Stimulated activated CD4-positive, alpha-beta T cell treated with anti-CD3 and anti-CD28 coated beads, TNF-alpha, amount 100 ng/mL, for 24 hours (primary cell): ENCODE results near the gene ADM2.
"Not testable (repeated sequence)": the region's sequence is repeated elsewhere in the genome, so short reads cannot be mapped to it uniquely, and the experiment has no call there.

Source experiments
- DNase-seq, 3 experiments: peaks; one replicate each; pipeline ENCODE4 v3.0.0-alpha.2; 2020; ENCODE audit warnings: low read depth in 3 of 3

Gene ADM2, protein sequence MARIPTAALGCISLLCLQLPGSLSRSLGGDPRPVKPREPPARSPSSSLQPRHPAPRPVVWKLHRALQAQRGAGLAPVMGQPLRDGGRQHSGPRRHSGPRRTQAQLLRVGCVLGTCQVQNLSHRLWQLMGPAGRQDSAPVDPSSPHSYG

DNA sequence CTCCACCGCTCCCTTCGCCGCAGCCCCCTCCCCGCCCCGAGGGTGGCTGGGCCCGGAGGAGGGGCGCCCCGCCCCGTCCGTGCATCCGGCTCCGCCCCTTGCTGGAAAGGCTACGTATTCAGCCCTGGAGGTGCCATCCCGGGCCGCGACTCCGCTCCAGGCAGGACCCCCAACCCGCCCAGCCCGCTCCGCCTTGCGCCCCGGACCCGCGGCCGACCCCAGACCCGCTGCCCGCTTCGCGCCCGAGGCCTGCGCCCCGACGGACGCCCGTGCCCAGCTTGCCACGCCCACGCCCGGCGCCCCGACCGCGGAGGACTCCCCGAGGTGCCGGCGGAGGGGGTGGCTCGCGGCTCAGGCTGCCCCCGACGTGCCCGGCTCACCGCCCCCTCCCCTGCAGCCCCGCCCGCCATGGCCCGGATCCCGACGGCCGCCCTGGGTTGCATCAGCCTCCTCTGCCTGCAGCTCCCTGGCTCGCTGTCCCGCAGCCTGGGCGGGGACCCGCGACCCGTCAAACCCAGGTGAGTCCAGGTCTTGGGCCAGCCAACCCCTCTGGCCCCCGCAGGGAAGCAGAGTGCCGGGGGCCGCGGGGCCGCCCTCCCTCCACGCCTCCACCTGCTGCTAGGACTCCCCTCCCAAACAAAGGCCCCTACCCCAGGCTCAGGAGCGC is at the start of gene ADM2:
ADM2 (plus strand) TSS at position 104 of the 667 bp plus-strand sequence; CDS start at position 409, 305 bp downstream.
- DNase-seq, result peak in 1 of 3 experiments; percentile 68

DNA sequence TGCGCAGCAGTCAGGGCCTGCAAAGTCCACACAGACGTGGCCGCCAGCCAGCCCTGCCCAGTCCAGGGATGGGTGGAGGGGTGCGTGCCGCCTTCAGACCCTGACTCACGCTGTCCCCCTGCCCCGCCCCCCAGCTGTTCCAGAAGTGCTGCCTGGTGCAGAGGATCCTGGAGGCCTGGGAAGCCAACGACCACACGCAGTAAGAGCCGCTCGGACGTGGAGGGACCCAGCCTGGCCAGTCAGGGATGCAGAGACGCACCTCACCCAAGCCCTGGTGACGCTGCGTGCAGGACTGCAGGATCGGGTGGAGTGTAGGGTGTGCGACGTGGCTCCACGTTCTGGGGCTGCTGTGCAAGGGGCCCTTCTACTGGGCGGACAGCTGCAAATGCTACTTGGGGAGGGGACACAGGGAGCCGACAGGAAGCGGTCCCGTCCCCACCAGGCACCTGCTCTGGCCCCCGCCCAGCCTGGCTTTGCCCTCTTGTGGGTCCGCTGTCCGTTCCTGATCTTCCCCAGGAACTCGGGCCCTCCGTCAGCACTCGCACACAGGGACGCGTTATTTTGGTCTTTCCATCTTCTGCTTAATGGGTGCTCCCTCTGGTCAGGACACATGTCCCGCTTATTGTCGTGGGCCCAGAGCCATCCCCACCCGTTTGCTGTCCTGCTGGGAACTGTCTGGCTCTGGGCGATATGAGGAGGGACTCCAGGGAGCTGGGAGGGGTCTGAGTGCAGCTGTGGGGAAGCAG is 49.0 kb upstream of the ADM2 start:
- no peak for DNase-seq

DNA sequence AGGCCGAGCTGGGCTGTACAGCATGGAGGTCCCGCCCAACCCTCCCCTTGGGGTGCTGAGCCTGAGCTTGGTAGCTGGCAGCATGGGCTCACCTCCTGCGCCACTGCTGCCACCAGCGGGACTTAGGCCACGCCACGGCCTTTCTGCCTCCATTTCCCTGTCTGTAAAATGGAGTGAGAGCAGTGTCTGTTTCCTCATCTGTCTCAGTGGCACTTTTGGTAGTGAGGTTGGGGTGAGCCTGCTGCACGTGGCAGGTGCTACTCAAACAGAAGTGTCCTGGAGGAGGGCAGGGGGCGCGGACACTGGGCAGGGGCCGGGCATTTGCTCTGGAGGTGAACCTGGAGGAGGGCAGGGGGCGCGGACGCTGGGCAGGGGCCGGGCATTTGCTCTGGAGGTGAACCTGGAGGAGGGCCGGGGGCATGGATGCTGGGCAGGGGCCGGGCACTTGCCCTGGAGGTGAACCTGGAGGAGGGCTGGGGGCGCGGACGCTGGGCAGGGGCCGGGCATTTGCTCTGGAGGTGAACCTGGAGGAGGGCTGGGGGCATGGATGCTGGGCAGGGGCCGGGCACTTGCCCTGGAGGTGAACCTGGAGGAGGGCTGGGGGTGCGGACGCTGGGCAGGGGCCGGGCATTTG is 48.3 kb upstream of the ADM2 start:
- DNase-seq, result not testable (repeated sequence)

DNA sequence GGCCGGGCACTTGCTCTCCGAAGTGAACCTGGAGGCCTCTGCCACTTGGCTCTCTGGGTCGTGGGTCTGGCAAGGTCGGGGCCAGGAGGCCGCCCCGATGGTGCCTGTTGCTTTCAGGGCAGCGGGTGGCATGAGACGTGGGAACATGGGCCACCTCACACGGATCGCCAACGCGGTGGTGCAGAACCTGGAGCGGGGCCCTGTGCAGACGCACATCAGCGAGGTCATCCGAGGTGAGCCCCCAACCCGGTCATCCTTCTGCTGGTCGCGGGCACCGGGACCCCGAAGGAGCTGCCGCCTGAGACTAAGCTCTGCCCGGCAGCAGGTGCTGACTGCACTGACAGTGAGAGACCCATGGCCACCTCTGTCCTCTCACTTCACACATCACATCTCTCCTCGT is 46.5 kb upstream of the ADM2 start:
- DNase-seq, result no peak

DNA sequence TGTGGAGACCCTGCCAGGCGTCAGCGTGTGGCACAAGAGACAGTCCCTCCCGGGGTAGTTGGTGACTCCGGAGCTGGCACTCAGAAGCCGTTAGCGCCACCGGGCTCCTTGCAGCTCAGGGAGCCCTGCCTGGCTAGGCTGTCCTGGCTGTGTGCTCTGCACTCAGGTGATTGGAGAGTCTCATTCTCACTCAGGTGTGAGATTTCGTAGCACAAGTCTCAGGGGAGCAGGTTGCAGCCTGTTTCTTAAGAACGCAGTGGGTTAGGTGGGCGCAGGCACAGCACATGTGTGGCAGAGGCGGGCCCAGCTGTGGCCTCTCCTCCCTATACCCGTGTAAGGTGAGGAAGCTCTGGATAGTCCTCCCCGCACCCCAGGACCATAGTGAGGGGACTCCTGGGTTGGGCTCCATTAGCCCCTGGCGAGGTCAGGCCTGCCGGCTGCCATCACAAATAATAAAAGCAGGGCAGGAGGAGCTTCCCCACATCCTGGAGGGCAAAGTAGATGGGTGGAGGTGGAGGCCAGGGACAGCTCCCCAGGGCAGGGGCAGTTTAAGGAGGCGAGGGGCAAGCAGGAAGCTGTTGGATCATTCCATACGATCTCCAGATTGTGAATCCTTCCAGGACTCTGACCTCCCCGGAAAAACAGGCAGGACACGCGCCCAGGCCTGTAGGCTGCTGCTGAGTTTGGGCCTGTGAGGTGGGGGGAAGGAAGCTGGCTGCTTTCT is 45.9 kb upstream of the ADM2 start:
- DNase-seq, result no peak

DNA sequence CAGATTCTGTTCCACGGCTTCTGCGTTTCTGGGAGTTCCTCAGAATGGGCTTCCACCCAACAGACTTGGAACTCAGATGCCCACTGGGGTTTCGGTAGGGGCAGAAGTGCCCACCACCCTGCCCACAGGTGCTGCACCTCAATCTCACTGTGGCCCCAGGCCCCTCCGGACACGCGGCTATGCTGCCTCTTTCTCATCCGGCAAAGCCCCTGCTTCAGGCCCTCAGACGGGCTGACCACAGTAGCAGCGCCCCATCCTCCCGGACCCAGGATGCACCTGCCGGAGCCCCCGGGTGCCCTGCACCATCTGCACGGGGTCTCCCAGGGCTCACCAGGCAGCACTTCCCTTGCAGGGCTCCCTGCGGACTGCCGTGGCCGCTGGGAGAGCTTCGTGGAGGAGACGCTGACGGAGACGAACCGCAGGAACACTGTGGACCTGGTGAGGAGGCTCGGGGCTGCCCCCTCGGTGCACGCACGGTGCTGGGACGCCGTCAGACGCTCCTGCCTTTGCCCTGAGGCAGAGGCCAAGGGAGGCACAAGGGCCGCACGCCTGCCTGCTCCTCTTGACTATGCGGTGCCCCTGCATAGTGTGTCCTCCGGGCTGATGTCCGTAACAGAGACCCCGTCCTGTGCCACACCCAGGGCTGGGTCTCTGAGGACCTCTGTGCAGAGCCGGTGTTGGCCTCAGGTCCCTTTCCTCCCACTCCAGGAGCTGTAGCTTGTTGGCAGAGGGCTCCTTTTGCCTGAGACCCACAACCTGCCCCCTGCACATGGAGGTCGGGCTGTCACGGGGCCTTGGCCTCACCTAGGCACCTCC is 45.1 kb upstream of the ADM2 start:
- no peak for DNase-seq

DNA sequence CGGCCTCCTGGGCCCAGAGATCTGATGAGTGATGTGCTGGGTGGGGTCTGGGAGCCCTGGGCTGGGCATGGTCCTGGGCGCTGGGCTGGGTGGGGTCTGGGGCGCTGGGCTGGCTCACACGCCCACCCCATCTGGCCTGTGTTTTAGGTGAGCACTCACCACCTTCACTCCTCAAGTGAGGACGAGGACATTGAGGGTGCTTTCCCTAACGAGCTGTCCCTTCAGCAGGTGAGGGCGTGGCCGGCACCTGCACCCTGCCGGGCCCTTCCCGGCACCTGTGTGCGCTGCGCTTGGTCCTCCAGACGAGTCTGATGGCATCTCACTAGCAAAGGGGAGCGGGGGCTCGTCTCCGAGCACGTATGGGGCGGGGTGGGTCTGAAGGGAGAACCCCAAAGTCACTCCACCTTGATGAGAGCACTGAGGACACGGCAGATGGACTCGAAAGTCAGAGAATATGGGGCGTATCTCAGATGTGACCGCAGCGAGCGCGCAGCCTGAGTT is 44.5 kb upstream of the ADM2 start:
- no peak for DNase-seq

DNA sequence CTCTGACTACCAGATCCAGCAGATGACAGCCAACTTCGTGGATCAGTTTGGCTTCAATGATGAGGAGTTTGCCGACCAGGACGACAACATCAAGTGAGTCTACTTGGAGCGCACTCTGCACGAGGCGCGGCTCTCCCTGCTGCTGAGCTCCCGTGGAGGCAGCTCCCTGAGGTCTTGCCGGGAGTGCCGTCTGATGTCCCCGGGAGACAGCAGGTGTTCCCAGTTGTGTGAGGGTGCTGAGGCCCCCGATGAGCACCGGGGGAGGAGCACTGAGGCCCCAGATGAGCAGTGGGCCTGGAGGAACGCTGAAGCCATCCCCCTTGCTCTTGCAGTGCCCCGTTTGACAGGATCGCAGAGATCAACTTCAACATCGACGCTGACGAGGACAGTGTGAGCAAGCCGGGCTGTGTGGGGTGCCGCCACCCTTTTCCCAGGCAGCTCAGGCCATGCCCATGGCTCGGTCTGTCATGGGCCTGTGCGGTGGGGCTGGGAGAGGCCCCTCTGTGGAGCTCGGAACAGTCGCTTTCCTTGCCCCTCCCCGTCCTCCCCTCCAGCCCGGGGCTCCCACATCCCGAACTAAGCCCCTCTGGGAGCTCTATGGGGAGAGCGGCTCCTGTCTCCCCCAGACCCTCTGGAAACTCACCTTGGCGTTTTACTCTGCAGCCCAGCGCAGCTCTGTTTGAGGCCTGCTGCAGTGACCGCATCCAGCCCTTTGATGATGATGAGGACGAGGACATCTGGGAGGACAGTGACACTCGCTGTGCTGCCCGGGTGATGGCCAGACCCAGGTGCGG is 43.6 kb upstream of the ADM2 start:
- no peak for DNase-seq

DNA sequence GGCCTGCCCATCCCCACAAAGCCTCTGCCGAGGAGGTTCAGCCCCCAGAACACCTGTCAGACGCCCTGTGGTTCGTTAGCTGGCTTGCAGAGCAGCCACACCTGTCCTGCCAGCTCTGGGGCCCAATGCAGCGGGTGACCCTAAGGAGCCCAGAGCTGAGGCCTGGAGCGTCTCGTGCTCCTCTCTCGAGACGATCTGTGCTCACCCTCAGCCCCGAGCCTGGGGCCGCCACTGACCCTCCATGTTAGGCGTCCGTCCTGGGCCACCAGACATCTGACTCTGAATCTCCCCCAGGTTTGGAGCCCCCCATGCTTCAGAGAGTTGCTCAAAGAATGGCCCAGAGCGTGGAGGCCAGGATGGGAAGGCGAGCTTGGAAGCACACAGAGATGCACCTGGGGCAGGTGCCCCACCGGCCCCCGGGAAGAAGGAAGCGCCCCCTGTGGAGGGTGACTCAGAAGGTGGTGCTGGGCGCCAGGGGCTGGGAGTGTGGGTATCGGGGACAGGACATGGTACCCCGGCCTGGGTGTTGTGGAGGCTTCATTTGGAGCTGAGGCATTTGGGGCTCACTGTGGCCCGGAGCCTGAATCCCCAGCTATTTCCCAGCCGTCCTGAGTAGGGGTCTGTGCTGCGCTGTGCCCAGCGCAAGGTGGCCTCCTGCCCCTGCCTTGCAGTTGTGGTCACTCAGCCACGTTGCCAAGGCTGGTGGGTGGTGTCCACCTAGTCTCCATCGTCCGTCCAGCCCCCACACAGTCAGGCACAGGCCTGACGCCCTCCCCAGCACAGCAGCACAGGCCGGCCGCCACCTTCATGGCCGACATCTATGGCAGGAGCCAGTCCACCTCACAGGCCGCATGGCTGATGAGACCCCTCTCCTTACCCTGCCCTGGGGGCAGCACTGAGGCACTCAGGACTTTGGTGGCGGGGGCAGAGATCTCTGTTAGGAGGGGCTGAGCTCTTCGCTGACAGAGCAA is 42.8 kb upstream of the ADM2 start:
- no peak for DNase-seq

DNA sequence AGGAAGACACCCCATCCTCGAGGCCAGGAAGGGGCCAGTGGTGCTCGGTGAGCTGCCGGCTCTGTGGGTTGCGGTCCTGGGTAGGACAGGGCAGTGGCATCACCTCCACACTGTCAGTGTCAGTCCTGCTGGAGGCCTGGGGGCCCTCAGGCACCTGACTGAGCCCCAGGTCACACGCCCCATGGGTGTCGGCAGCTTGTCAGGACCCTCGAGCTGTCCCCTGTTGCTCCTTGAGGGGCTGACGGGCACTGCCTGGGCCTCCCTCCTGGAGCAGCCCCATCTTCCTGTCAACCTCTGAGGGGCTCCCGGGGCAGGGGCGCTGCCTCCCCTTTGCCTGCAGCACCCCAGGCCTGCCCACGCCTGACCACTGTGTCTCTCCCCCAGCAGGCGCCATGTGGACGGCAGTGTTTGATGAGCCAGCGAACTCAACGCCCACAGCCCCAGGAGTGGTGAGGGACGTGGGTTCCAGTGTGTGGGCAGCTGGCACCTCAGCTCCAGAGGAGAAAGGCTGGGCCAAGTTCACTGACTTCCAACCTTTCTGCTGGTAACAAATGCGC is 42.0 kb upstream of the ADM2 start:
- DNase-seq, result no peak

DNA sequence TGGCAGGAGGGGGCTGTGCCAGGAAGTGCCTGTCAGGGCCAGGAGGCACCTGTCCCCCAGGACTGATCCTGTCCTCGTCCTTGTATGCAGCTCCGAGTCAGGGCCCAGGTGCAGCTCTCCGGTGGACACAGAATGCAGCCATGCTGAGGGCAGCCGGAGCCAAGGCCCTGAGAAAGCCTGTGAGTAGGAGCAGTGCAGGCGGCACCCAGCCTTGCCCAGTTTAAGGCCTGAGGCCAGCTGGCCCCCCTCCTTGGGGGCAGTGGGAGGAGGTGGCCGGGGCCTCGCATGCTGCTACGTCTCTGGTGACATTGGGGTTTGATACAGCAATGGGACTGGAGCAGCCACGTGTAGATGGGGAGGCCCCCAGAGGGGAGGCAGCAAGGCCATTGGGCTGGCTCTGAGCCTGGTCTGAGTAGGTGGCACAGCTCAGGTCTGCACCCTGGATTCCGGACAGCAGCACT is 41.4 kb upstream of the ADM2 start:
- DNase-seq, result no peak

DNA sequence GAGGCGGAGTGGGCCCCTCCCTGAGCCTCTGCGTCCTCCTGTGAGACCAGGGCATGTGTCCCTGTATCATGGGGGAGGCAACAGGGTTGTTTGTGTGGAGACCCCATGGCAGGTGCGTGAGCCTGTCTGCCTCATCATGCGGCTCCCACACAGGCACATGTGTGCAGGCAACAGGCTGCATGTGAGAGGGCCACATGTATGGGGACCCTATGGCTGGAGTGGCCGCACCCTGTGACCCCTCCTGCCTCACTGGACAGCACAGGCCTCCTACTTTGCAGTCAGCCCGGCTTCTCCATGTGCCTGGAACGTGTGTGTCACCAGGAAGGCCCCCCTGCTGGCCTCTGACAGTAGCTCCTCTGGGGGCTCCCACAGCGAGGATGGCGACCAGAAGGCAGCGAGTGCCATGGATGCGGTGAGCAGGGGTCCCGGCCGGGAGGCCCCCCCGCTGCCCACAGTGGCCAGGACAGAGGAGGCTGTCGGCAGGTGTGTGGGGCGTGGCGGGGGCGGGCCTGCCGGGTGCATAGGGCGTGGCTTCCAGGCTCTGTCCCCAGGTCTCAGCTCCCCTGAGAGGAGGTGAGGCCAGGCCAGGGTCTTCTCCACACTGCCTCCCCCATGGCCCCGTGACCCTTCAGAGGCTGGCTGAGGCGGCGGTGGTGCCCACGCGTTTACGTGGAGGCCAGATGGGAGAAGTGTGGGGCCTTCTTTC is 40.6 kb upstream of the ADM2 start:
- DNase-seq, result no peak

DNA sequence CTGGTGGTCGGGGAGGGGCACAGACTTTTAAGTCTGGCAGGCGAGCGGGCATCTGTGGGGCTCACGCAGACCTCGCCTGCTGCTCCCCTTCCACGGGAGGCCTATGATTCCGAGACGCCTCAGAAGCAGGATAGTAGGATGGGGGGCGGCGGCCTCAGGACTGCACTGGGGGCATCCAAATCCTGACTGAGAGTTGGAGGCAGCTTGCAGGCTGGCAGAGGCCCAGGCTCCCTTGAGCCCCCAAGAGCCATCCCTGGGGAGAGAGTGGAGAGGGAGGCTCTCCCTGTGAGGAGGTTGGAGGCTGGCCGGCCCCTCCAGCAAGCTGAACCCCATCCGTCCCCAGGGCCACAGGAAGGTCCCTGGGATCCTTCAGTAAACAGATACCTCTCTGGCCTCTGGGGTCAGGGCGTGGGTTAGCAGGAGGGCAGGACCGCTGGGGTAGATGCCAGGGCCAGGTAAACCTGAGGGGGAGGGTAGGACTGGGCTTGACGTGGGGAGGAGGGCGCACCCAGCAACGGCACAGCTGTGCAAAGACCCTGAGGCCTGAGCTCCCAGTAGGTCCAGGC is 39.8 kb upstream of the ADM2 start:
- DNase-seq, result no peak

DNA sequence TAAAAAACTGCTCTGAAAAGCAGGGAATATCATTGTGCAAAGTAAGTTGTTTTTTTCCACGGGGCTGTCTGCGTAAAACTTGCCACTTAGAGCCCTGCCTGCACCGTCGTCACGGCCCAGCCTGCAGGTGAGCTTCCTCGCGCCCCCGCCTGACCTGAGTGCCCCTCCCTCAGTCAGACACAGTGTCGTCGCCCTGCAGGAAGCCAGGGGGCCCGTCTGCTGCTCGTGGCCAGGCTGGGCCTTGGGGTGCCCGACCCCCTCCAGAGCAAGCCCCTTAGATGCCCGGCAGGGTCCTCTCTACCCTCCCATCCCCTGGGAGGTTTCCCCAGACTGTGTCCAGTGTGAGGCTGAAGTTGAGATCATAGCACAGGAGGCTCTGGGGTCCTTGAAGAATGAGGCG is 38.1 kb upstream of the ADM2 start:
- DNase-seq, result no peak

DNA sequence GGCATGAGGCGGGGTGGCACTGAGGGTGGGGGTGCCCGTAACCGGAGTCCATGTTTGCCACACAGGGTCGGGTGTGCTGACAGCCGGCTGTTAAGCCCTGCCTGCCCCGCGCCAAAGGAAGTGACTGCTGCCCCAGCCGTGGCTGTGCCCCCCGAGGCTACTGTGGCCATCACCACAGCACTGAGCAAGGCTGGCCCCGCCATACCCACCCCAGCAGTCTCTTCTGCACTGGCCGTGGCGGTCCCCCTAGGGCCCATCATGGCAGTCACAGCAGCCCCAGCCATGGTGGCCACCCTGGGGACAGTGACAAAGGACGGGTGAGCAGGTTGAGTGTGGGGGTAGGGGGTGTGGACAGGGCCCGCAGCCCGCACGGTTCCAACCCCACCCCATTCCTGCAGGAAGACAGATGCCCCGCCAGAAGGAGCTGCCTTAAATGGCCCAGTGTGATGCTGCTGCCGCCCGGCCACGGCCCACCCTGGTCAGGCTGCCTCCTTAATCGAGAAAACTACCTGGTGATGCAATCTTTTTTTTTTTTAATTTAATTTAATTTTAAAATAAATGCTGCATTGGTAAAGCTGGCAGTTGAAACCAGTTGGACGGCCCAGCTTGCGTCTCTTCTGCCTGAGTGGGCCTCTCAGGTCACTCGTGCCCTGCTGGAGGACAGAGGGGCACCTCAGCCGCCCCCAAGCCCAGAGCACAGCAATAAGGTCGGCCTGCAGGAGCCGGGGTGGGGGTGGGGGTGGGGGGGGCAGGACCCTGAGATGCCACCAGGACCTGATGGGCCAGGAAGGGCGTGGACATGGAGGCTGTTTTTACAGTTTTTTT is 37.3 kb upstream of the ADM2 start:
- no peak for DNase-seq

DNA sequence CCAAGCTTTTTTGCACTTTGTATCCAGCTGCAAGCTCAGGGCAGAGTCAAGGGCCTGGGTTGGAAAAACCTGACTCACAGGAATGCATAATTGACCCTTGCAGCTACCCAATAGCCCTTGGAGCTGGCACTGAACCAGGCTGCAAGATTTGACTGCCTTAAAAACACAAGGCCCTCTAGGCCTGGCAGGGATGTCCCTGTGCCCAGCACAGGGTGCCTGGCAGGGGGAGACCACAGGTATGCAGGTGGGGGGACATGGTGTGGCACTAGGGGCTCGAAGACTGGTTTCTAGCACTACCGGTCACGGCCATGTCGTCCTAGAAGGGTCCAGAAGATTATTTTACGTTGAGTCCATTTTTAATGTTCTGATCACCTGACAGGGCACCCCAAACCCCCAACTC is 36.7 kb upstream of the ADM2 start:
- no peak for DNase-seq
